ENCODE data around the gene SARDH.

SARDH gene

GRCh38 chr9:133672503-133673257, 65.5 kb downstream of the SARDH start:
- no peak for DNase-seq (ENCODE audit: extremely low read depth in 1 of 2, low read depth in 1 of 2)

GRCh38 chr9:133671371-133671770, 66.8 kb downstream of the SARDH start:
- no peak for DNase-seq (ENCODE audit: extremely low read depth in 1 of 2, low read depth in 1 of 2)

- no peak for DNase-seq (ENCODE audit: extremely low read depth in 1 of 2, low read depth in 1 of 2)
These were observed 67.7 kb downstream of the SARDH start for GRCh38 chr9:133670466-133670865.

GRCh38 chr9:133669182-133669801, 68.9 kb downstream of the SARDH start:
- DNase-seq (ENCODE audit: extremely low read depth in 1 of 2, low read depth in 1 of 2), result no peak

GRCh38 chr9:133667759-133668450, 70.2 kb downstream of the SARDH start:
- no peak for DNase-seq (ENCODE audit: extremely low read depth in 1 of 2, low read depth in 1 of 2)

GRCh38 chr9:133666845-133667244, 71.3 kb downstream of the SARDH start:
- DNase-seq (ENCODE audit: extremely low read depth in 1 of 2, low read depth in 1 of 2), result no peak

- DNase-seq (ENCODE audit: extremely low read depth in 1 of 2, low read depth in 1 of 2), result no peak
These were observed 71.8 kb downstream of the SARDH start for GRCh38 chr9:133666387-133666786.

GRCh38 chr9:133665535-133665934, 72.6 kb downstream of the SARDH start:
- DNase-seq (ENCODE audit: extremely low read depth in 1 of 2, low read depth in 1 of 2), result no peak

- no peak for DNase-seq (ENCODE audit: extremely low read depth in 1 of 2, low read depth in 1 of 2)
These were observed 73.1 kb downstream of the SARDH start for GRCh38 chr9:133665096-133665495.

GRCh38 chr9:133664173-133665050, 73.7 kb downstream of the SARDH start:
- DNase-seq (ENCODE audit: extremely low read depth in 1 of 2, low read depth in 1 of 2), result no peak

- DNase-seq (ENCODE audit: extremely low read depth in 1 of 2, low read depth in 1 of 2), result no peak
These were observed 76.2 kb downstream of the SARDH start for GRCh38 chr9:133661846-133662540.

- no peak for DNase-seq (ENCODE audit: extremely low read depth in 1 of 2, low read depth in 1 of 2)
These were observed 78.6 kb downstream of the SARDH start for GRCh38 chr9:133659516-133659915.

- no peak for DNase-seq (ENCODE audit: extremely low read depth in 1 of 2, low read depth in 1 of 2)
These were observed 79.4 kb downstream of the SARDH start for GRCh38 chr9:133658442-133659431.

- DNase-seq (ENCODE audit: extremely low read depth in 1 of 2, low read depth in 1 of 2), result no peak
These were observed 81.0 kb downstream of the SARDH start for GRCh38 chr9:133657120-133657661.

- no peak for DNase-seq (ENCODE audit: extremely low read depth in 1 of 2, low read depth in 1 of 2)
These were observed 81.7 kb downstream of the SARDH start for GRCh38 chr9:133656211-133657119.

- DNase-seq (ENCODE audit: extremely low read depth in 1 of 2, low read depth in 1 of 2), result no peak
These were observed 82.5 kb downstream of the SARDH start for GRCh38 chr9:133655701-133656100.

GRCh38 chr9:133654736-133655657, 83.2 kb downstream of the SARDH start:
- no peak for DNase-seq (ENCODE audit: extremely low read depth in 1 of 2, low read depth in 1 of 2)
